Peyer's patch (tissue), 4 donors: ENCODE measurements around the gene SIRPD. TPM values are rescaled to one million over a fixed set of nuclear protein-coding genes. Genes with fewer than 3 reads are reported as not detected.

ENCODE experiments used
- DNase-seq, 3 donors: peaks; one replicate each; pipeline ENCODE4 v3.0.0-alpha.2; 2017 to 2019
- H3K27ac ChIP-seq, 4 donors: fragments of 200-600 bp; sonication (generic); one replicate each; pipeline ENCODE4 v1.5.1; 2016 to 2019
- H3K27me3 ChIP-seq, 2 donors: fragments of 200-600 bp; sonication (generic); one replicate each; pipeline ENCODE4 v1.5.1; 2019
- H3K36me3 ChIP-seq, 3 donors: fragments of 200-600 bp; sonication (generic); one replicate each; pipeline ENCODE4 v1.5.1; 2016 to 2019
- H3K4me1 ChIP-seq, 4 donors: fragments of 200-600 bp; sonication (generic); one replicate each; pipeline ENCODE4 v1.5.1; 2016 to 2019
- H3K4me3 ChIP-seq, 4 donors: fragments of 200-600 bp; sonication (generic); 1 replicate in 3 of 4; 2 replicates in 1 of 4; pipeline ENCODE4 v1.5.1; 2016 to 2019; ENCODE audit warnings: mild to moderate bottlenecking in 1 of 4
- H3K9me3 ChIP-seq, 4 donors: fragments of 200-600 bp; sonication (generic); one replicate each; pipeline ENCODE4 v1.5.1; 2016 to 2019; ENCODE audit warnings: mild to moderate bottlenecking in 1 of 4
- CTCF ChIP-seq, 6 experiments: fragments of 450-650 bp in 4 of 6; fragments of 200-600 bp in 2 of 6; sonication (generic) in 1 of 6; IDR thresholded peaks; one replicate each; pipeline ENCODE4 v1.5.1; 2017 to 2019; ENCODE audit warnings: antibody characterized with exemption in 6 of 6, mild to moderate bottlenecking in 3 of 6, moderate library complexity in 1 of 6
- POLR2A ChIP-seq, 2 donors: fragments of 450-650 bp; IDR thresholded peaks; one replicate each; pipeline ENCODE4 v1.5.1; 2017; ENCODE audit warnings: antibody characterized with exemption in 2 of 2, mild to moderate bottlenecking in 2 of 2, moderate library complexity in 2 of 2
- total RNA-seq, 4 donors: library from RNA; depleted of rRNA; stranded (reverse); fragments of >200 nt; gene quantifications; one replicate each; pipeline ENCODE4 v1.1.0, GENCODE V29; 2016

SIRPD gene
- total RNA-seq, 4 donors from 2014 or later = not detected

- Histone ChIP-seq H3K36me3 (no peaks in the 10 kb centered on the region), H3K4me3 (no peak overlapping the region), H3K9me3 (no peaks in the 10 kb centered on the region), H3K27ac (no peak overlapping the region), H3K4me1 (no peaks in the 10 kb centered on the region), H3K27me3 (no peaks in the 10 kb centered on the region)
- no peak for TF ChIP-seq CTCF (IDR thresholded peaks at IDR 0.05)
- DNase-seq = no peak
Measured at GRCh38 chr20:1568163-1568490, 10.6 kb upstream of the SIRPD start.

- H3K4me3 ChIP-seq = no peak overlapping the region
- H3K36me3 ChIP-seq = no peaks in the 10 kb centered on the region
- H3K9me3 ChIP-seq = no peaks in the 10 kb centered on the region
- H3K27ac ChIP-seq = no peak overlapping the region
- no peak for TF ChIP-seq POLR2A (IDR thresholded peaks at IDR 0.05)
- TF ChIP-seq CTCF (IDR thresholded peaks at IDR 0.05) = no peak
- no peaks in the 10 kb centered on the region for H3K27me3 ChIP-seq
- H3K4me1 ChIP-seq = no peaks in the 10 kb centered on the region
- DNase-seq = no peak
Measured at GRCh38 chr20:1567392-1568162, 10.1 kb upstream of the SIRPD start.

GRCh38 chr20:1566701-1567100 lies 9.2 kb upstream of the SIRPD start:
- H3K36me3 ChIP-seq = no peaks in the 10 kb centered on the region
- no peak for TF ChIP-seq POLR2A (IDR thresholded peaks at IDR 0.05)
- TF ChIP-seq CTCF (IDR thresholded peaks at IDR 0.05) = no peak
- no peak overlapping the region for H3K27ac ChIP-seq
- H3K27me3 ChIP-seq = no peaks in the 10 kb centered on the region
- no peak overlapping the region for H3K4me3 ChIP-seq
- DNase-seq = no peak
- H3K9me3 ChIP-seq = no peaks in the 10 kb centered on the region
- no peaks in the 10 kb centered on the region for H3K4me1 ChIP-seq

GRCh38 chr20:1565461-1565860 lies 8.0 kb upstream of the SIRPD start:
- Histone ChIP-seq H3K4me3 (no peak overlapping the region), H3K27me3 (no peaks in the 10 kb centered on the region), H3K36me3 (no peaks in the 10 kb centered on the region), H3K9me3 (no peaks in the 10 kb centered on the region), H3K27ac (no peak overlapping the region), H3K4me1 (no peaks in the 10 kb centered on the region)
- no peak for DNase-seq
- TF ChIP-seq CTCF (IDR thresholded peaks at IDR 0.05) (no peak), POLR2A (IDR thresholded peaks at IDR 0.05) (no peak)

- Histone ChIP-seq H3K9me3 (no peaks in the 10 kb centered on the region), H3K36me3 (no peaks in the 10 kb centered on the region), H3K27me3 (no peaks in the 10 kb centered on the region), H3K4me1 (no peaks in the 10 kb centered on the region), H3K27ac (no peak overlapping the region), H3K4me3 (no peak overlapping the region)
- no peak for TF ChIP-seq CTCF (IDR thresholded peaks at IDR 0.05)
- no peak for TF ChIP-seq POLR2A (IDR thresholded peaks at IDR 0.05)
- no peak for DNase-seq
Measured at GRCh38 chr20:1563598-1563997, 6.1 kb upstream of the SIRPD start.

- no peaks in the 10 kb centered on the region for H3K4me1 ChIP-seq
- TF ChIP-seq CTCF (IDR thresholded peaks at IDR 0.05) (no peak), POLR2A (IDR thresholded peaks at IDR 0.05) (no peak)
- DNase-seq = no peak
- no peaks in the 10 kb centered on the region for H3K9me3 ChIP-seq
- H3K4me3 ChIP-seq = no peak overlapping the region
- H3K27me3 ChIP-seq = no peaks in the 10 kb centered on the region
- H3K27ac ChIP-seq = no peak overlapping the region
- no peaks in the 10 kb centered on the region for H3K36me3 ChIP-seq
Measured at GRCh38 chr20:1562622-1563021, 5.1 kb upstream of the SIRPD start.
